Thyroid gland (tissue), 4 donors: ENCODE results near the gene SLC17A1. TPM values are rescaled to one million over a fixed set of nuclear protein-coding genes. Genes with fewer than 3 reads are reported as not detected.

Experiments
- DNase-seq, 2 donors: peaks; one replicate each; pipeline ENCODE4 v3.0.0-alpha.2; 2019
- H3K27ac ChIP-seq, 3 donors: fragments of 200-600 bp; sonication (generic); 1 replicate in 2 of 3; 2 replicates in 1 of 3; pipeline ENCODE4 v1.5.1; 2016 to 2019; ENCODE audit warnings: mild to moderate bottlenecking in 1 of 3, moderate library complexity in 1 of 3
- H3K27me3 ChIP-seq: fragments of 200-600 bp; sonication (generic); one replicate; pipeline ENCODE4 v1.5.1; 2019
- H3K36me3 ChIP-seq, 2 donors: fragments of 200-600 bp; sonication (generic); one replicate each; pipeline ENCODE4 v1.5.1; 2016 to 2019
- H3K4me1 ChIP-seq, 2 donors: fragments of 200-600 bp; sonication (generic); one replicate each; pipeline ENCODE4 v1.5.1; 2017 to 2019
- H3K4me3 ChIP-seq, 3 donors: fragments of 200-600 bp; sonication (generic); replicated peaks in 1 of 3; 1 replicate in 2 of 3; 2 replicates in 1 of 3; pipeline ENCODE4 v1.5.1; 2016; ENCODE audit warnings: mild to moderate bottlenecking in 1 of 3
- H3K9me3 ChIP-seq: fragments of 200-600 bp; sonication (generic); one replicate; pipeline ENCODE4 v1.5.1; 2017
- CTCF ChIP-seq, 6 experiments: fragments of 200-600 bp in 3 of 6; fragments of 450-650 bp in 3 of 6; sonication (generic) in 3 of 6; IDR thresholded peaks; one replicate each; pipeline ENCODE4 v1.5.1; 2016 to 2019; ENCODE audit warnings: antibody characterized with exemption in 6 of 6, mild to moderate bottlenecking in 2 of 6, inconsistent platforms in 1 of 6, moderate library complexity in 1 of 6
- POLR2A ChIP-seq, 2 donors: fragments of 450-650 bp; IDR thresholded peaks; one replicate each; pipeline ENCODE4 v1.6.1; 2017; ENCODE audit warnings: antibody characterized with exemption in 2 of 2, mild to moderate bottlenecking in 2 of 2, moderate library complexity in 1 of 2
- WGBS, 2 donors: methylation state at CpG; one replicate each; pipeline ENCODE4 v1.1.5; 2017; 5-methylcytosine and 5-hydroxymethylcytosine counted together
- intact Hi-C: fragments of 100-400 bp; cut with DNase I; formaldehyde crosslinking; loops from one replicate; pipeline ENCODE4 v1.15.1; 2023
- total RNA-seq, 4 donors: library from RNA; depleted of rRNA; stranded (reverse); fragments of >200 nt; gene quantifications; one replicate each; pipeline ENCODE4 v1.2.3, GENCODE V29; 2016

Gene SLC17A1
- total RNA-seq, 4 donors from 2014 or later = not detected

DNA sequence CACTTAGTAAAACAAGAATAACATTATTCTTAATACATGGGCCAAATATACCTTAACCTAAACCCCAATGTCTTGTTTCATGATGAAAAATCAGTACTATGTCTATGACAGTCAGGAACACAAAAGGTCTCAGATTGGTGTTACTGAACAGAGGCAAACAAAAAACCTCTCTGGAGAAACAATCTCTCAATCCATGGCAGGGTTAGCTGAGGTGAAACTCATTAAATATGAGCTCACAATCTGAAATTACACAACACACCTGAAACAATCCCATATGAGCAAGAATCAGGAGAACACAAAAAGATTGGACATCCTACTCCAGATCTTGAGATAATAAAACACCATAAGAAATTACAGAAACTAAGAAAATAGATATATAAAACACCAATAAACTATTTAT, 83.8 kb downstream of the SLC17A1 start:
- intact Hi-C loops = no loop called here
- Histone ChIP-seq H3K4me1 (no peaks in the 10 kb centered on the region), H3K27ac (no peak overlapping the region), H3K4me3 (no peak overlapping the region), H3K36me3 (no peaks in the 10 kb centered on the region), H3K9me3 (no peaks in the 10 kb centered on the region), H3K27me3 (no peaks in the 10 kb centered on the region)
- TF ChIP-seq CTCF (IDR thresholded peaks at IDR 0.05) (no peak), POLR2A (IDR thresholded peaks at IDR 0.05) (no peak)
- no peak for DNase-seq

- Histone ChIP-seq H3K27ac (no peak overlapping the region), H3K27me3 (no peaks in the 10 kb centered on the region), H3K36me3 (no peaks in the 10 kb centered on the region), H3K4me1 (no peaks in the 10 kb centered on the region), H3K9me3 (no peaks in the 10 kb centered on the region), H3K4me3 (no peak overlapping the region)
- no peak for DNase-seq
- no peak for TF ChIP-seq POLR2A (IDR thresholded peaks at IDR 0.05)
- no peak for TF ChIP-seq CTCF (IDR thresholded peaks at IDR 0.05)
- WGBS, 2 donors = 94% methylated on average over 2 of the region's 2 CpGs
- intact Hi-C loops = no loop called here
Observed at GRCh38 chr6:25747477-25747876, 84.4 kb downstream of the SLC17A1 start.

DNA sequence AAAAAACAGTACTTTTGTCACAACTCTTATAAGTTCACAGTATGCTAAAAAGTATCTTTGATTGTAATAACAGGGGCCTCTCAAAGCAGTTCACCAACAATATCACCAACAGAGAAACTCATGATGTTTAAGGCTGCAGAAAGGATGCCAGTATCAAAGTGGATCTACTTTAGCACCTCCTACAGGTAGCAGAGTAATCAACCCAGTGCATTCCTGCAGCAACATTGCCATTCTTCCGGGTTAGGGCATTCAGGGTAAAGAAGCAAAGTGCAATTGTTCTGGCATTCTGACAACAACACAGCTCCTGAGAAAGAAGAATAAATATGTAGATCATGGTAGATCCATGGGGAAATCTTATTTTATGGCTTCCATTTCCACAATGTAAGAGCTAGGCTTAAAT, 84.9 kb downstream of the SLC17A1 start:
- Histone ChIP-seq H3K27ac (no peak overlapping the region), H3K27me3 (no peaks in the 10 kb centered on the region), H3K36me3 (no peaks in the 10 kb centered on the region), H3K4me3 (no peak overlapping the region), H3K4me1 (no peaks in the 10 kb centered on the region), H3K9me3 (no peaks in the 10 kb centered on the region)
- no peak for DNase-seq
- no peak for TF ChIP-seq CTCF (IDR thresholded peaks at IDR 0.05)
- TF ChIP-seq POLR2A (IDR thresholded peaks at IDR 0.05) = no peak
- intact Hi-C loops = no loop called here
- 63 to 90% methylated on average over 1 of the region's 1 CpG for WGBS, 2 donors

DNA sequence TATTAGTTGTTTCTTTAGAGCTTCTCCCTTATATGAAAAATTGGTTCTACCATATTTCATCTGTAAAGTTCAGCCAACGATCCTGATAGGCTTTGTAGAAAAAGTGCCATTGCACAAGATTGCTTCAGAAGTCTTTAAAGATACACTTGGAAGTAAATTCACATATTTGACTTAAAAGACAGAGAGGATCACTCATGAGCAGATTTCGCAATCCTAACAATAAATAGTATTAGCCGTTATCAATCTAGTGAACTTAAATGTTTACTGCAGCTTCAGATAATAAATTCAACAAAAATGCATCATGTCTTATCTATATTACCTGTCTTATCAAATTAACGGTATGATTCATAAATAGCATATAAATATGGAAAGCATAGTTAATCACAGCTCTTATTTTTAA, 86.0 kb downstream of the SLC17A1 start:
- H3K4me1 ChIP-seq = no peaks in the 10 kb centered on the region
- no peaks in the 10 kb centered on the region for H3K9me3 ChIP-seq
- TF ChIP-seq POLR2A (IDR thresholded peaks at IDR 0.05) = no peak
- no peak for TF ChIP-seq CTCF (IDR thresholded peaks at IDR 0.05)
- no peak overlapping the region for H3K27ac ChIP-seq
- no peak overlapping the region for H3K4me3 ChIP-seq
- intact Hi-C loops = no loop called here
- 91% methylated on average over 4 of the region's 4 CpGs for WGBS, 2 donors
- DNase-seq = no peak
- no peaks in the 10 kb centered on the region for H3K36me3 ChIP-seq
- no peaks in the 10 kb centered on the region for H3K27me3 ChIP-seq

DNA sequence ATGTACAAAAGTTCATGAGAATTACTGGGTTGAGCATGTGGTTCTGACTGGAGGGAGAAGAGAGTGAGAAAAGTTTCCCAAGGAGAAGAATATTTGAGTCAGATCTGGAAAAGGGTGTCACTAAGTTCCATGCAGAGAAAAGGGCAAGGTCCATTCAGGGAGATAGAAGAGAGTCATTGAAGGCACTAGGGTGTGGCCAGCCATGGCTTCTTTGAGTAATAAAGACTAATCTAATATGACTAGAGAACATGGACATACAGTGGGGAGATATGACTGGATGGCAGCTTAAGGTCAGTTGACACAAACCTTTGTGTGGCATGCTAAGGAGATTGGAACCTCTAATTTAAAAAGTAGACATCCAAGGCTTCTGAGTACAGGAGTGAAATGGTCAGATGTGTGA, 88.0 kb downstream of the SLC17A1 start:
- Histone ChIP-seq H3K9me3 (no peaks in the 10 kb centered on the region), H3K36me3 (no peaks in the 10 kb centered on the region), H3K4me1 (no peaks in the 10 kb centered on the region), H3K4me3 (no peak overlapping the region), H3K27ac (no peak overlapping the region), H3K27me3 (no peaks in the 10 kb centered on the region)
- no peak for DNase-seq
- intact Hi-C loops = no loop called here
- TF ChIP-seq POLR2A (IDR thresholded peaks at IDR 0.05) (no peak), CTCF (IDR thresholded peaks at IDR 0.05) (no peak)
